GM18517 (cell line): ENCODE results near the gene KAT7.
"Not testable (repeated sequence)": the region's sequence is repeated elsewhere in the genome, so short reads cannot be mapped to it uniquely, and the experiment has no call there.

Experiments used
- ATAC-seq: cut with Tn5 transposase; IDR thresholded peaks from one replicate; pipeline ENCODE4 v1.9.1; 2021; ENCODE audit warnings: mild to moderate bottlenecking, moderate library complexity; ENCODE audit not compliant: unreplicated experiment

The KAT7 gene

GRCh38 chr17:49798182-49798581 is 9.7 kb downstream of the KAT7 start:
- no peak for ATAC-seq

GRCh38 chr17:49798738-49799137 is 10.3 kb downstream of the KAT7 start:
- no peak for ATAC-seq

- no peak for ATAC-seq
These were observed 20.6 kb downstream of the KAT7 start for GRCh38 chr17:49809056-49809455.

GRCh38 chr17:49814781-49815529 is 26.5 kb downstream of the KAT7 start:
- ATAC-seq: no peak

GRCh38 chr17:49815761-49816281 is 27.3 kb downstream of the KAT7 start:
- no peak for ATAC-seq

- no peak for ATAC-seq
These were observed 29.5 kb downstream of the KAT7 start for GRCh38 chr17:49817993-49818392.

GRCh38 chr17:49819138-49819537 is 30.7 kb downstream of the KAT7 start:
- ATAC-seq: no peak

GRCh38 chr17:49819651-49820050 is 31.2 kb downstream of the KAT7 start:
- ATAC-seq: no peak

- no peak for ATAC-seq
These were observed 32.3 kb downstream of the KAT7 start for GRCh38 chr17:49820773-49821172.

GRCh38 chr17:49821466-49821865 is 33.0 kb downstream of the KAT7 start:
- no peak for ATAC-seq

- ATAC-seq: no peak
These were observed 33.4 kb downstream of the KAT7 start for GRCh38 chr17:49821916-49822315.

- no peak for ATAC-seq
These were observed 34.3 kb downstream of the KAT7 start for GRCh38 chr17:49822829-49823228.

GRCh38 chr17:49823614-49824013 is 35.1 kb downstream of the KAT7 start:
- ATAC-seq: no peak

- ATAC-seq: no peak
These were observed 37.2 kb downstream of the KAT7 start for GRCh38 chr17:49825645-49826044.

- not testable (repeated sequence) for ATAC-seq
These were observed 39.8 kb downstream of the KAT7 start for GRCh38 chr17:49828325-49828724.

- ATAC-seq: no peak
These were observed 40.5 kb downstream of the KAT7 start for GRCh38 chr17:49829026-49829425.

- ATAC-seq: no peak
These were observed 42.1 kb downstream of the KAT7 start for GRCh38 chr17:49830605-49831004.

GRCh38 chr17:49832840-49833599 is 44.5 kb downstream of the KAT7 start:
- ATAC-seq: no peak

GRCh38 chr17:49834118-49834743 is 45.8 kb downstream of the KAT7 start:
- no peak for ATAC-seq

GRCh38 chr17:49835472-49835871 is 47.0 kb downstream of the KAT7 start:
- ATAC-seq: no peak
